NCI-H226 (cell line): ENCODE measurements around the gene BAZ1B.
"Not testable (repeated sequence)": the region's sequence is repeated elsewhere in the genome, so short reads cannot be mapped to it uniquely, and the experiment has no call there.

ENCODE experiments used
- DNase-seq: peaks from one replicate; pipeline ENCODE4 v3.0.0-alpha.2; 2015

Gene BAZ1B

DNA sequence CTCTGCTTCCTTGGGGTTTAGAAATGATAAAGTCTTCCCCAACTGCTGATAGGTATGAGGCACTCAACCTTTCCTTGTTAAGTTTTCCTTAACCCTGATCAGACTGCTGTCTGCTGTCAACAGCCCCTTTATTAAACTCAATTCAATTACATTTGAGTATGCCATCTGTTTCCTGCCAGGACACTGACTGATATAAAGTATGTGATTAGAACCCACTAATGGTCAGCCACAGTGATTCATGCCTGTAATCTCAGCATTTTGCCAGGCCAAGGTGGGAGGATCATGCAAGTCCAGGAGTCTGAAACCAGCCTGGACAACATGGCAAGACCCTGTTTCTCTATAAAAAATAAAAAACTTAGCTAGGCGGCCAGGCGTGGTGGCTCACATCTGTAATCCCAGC, 18.1 kb downstream of the BAZ1B start:
- DNase-seq = no peak

DNA sequence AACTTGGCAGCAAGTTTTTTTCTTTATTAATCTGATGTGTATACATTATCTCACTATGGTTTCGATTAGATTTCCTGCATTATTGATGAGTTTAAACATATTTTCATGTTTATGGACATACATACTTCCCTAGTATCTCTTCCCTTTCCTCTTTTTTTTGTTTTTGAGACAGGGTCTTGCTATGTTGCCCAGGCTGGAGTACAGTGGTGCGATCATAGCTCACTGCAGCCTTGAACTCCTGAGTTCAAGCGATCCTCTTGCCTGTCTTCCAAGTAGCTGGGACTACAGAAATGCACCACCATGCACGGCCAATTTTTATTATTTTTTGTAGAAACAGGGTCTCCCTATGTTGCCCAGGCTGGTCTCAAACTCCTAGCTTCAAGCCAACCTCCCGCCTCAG, 18.9 kb downstream of the BAZ1B start:
- no peak for DNase-seq

DNA sequence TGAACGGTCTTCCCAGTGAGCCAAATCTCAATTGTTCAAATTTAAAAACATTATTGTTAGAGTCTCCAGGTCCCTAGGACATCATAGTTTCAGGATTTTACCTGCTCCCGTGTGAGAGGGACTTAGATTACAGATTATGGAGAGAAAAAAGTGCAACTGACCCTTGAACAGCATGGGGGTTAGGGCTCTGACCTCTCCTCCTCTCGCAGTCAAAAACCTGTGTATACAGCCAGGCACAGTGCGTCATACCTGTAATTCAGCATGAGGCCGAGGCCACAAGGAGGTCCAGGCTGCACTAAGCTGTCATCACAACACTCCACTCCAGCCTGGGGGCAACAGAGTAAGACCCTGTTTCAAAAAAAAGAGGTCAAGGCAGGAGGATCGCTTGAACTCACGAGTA, 25.5 kb downstream of the BAZ1B start:
- DNase-seq = no peak

DNA sequence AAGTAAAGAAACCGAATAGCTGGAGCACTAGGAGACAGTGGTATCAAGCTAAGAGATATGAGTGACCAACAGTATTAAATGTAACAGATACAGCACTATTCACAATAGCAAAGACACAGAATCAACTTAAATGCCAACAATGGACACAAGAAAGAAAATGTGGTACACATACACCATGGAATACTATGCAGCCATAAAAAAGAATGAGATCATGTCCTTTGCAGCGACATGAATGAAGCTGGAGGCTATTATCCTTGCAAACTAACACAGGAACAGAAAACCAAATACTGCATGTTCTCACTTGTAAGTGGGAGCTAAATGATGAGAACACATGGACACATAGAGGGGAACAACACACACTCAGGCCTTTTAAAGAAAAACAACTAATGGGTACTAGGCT, 26.6 kb downstream of the BAZ1B start:
- not testable (repeated sequence) for DNase-seq

DNA sequence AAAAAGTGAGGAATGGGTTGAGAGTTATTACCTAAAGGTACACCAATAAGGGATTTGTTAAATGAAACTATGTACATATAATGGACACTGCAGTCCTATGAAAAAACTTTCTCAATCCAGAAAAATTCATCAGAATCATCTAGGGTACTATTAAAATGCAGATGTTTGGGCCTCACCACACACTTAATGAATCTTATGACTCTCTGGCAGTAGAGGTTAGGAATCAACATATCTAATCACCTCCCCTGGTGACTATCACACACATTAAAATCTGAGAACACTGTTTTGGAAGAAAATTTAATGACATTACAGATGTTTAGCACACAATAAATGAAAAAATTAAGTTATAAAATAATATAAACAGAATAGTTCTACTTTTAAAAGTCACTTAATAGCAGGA, 32.1 kb downstream of the BAZ1B start:
- no peak for DNase-seq

DNA sequence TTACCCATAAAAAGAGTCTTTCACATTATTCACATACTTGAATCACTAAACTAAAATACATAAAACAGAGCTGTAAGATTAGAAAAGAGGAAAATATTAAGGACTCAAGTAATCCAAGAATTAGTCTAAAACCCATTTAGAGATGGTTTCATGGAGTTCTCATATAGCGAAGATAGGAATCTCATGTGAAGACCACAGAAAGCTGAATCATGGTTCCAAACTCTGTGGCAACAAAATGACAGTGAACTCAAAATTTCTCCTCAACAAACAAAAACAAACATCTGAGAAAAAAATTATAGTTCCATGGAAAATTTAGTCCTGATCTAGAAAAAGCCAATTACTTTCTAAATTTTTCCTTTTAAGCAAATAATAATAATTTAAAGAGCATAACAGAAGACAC, 34.6 kb downstream of the BAZ1B start:
- DNase-seq = no peak

DNA sequence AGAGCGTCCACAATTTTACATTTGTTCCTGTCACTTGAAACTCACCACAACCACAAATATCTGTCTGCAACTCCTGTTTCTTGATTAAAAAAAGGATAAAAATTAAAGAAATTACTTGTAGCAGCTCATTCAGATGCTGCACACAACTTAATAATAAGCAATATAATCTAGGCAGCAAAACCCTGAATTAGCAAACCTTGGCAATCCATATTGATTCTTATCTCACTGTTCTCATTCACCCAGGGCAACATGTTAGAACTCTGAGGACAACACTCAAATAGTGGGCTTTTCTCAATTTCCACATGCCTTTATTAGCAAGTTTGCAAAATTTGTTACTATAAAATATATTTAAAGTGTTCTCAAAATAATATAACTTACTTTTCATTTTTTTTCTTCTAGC, 38.9 kb downstream of the BAZ1B start:
- no peak for DNase-seq

DNA sequence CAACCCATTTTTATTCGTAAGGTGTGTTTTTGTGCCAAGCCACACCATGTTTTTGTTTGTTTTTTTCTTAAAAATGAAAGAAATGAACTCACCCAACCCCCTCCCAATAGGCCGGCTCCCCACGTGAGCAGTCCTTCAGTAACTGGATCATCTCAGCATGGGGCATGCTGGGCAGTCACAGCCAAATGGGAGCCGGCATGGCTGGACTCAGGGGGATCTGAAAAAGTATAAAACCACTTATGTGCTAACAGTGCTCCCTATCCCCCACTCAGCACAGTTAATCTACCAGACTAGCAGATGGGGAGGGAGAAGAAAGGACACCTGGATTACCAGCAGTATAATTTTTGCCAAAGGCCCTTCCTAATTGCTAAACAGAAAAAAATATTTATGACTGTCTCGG, 39.3 kb downstream of the BAZ1B start:
- DNase-seq = no peak

DNA sequence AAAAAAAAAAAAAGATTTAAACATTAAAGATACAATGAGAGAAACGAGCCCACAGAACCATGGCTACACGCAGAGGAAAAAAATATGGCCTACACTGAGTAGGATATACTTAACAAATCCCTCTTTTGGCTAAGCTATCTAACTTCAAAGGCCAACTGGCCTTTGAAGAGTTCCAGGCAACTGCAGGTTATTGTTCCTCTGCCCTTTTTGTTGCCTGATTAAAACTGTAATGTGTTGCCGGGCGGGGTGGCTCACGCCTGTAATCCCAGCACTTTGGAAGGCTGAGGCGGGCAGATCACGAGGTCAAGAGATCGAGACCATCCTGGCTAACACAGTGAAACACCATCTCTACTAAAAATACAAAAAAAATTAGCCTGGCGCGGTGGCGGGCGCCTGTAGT, 40.6 kb downstream of the BAZ1B start:
- not testable (repeated sequence) for DNase-seq

DNA sequence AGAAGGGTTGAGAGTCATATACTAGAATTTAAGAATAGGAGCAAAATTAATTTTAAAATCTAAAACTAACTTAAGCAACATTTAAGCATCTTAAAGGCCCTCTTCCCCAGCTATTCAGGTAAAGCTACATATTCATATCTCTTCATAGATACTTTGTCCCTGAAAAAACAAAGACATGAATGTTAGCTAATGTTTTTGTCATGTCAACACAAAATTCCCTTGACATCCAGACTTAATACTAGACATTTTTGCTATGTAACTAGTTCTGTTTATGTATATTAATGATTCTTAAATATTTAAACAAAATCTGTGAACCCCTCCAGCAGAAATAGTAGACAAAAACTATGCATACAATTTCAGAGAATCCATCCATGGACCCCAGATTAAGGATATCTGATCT, 43.5 kb downstream of the BAZ1B start:
- no peak for DNase-seq

DNA sequence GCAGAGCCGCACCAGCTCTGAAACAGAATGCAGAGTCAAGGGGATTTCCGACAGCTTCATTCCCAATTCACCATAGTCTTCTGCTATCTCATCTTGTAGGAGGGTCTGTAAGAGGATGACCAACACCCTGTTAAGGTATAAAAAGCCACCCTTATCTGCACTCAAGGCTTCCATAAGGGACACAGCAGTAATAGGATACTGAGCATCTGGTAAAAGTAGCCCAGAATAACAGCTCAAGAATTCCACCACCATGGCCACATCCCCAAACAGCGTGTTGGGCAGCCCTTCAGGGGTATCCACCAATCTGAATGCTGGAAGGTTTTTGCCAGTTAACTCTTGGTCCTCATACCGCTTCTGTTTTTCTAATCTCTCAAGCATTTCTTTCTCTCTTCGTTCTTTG, 44.7 kb downstream of the BAZ1B start:
- no peak for DNase-seq

DNA sequence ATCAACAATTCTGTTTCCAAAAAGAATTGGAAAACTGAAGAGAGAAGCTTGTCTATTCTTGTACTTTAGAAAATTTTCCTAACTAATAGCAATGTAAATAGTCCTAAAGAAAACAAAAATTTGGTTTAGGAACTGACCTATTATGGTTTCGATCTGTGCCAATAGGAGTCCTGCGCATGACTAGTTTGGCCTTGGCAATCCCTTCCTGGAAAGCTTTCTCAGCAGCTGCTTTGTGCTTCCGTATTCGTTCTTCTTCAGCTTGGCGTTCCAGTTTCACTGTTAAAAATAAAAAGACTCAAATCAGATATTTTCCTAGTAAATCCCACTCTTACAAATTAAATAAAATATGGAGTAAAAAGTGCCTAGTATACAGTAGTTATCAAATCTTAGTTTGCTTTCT, 51.9 kb downstream of the BAZ1B start:
- DNase-seq = no peak

DNA sequence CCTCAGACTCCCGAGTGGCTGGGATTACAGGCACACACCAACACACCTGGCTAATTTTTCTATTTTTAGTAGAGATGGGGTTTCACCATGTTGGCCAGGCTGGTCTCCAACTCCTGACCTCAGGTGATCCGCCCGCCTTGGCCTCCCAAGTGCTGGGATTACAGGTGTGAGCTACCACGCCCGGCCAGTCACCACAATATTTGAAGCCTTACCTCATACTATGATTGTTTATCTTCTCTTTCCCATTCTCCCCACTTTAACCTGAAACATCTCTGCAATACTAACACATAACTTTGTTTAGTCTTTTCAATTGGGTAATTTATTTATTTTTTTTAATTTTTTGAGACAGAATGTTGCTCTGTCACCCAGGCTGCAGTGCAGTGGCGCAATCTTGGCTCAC, 55.0 kb downstream of the BAZ1B start:
- DNase-seq = not testable (repeated sequence)

DNA sequence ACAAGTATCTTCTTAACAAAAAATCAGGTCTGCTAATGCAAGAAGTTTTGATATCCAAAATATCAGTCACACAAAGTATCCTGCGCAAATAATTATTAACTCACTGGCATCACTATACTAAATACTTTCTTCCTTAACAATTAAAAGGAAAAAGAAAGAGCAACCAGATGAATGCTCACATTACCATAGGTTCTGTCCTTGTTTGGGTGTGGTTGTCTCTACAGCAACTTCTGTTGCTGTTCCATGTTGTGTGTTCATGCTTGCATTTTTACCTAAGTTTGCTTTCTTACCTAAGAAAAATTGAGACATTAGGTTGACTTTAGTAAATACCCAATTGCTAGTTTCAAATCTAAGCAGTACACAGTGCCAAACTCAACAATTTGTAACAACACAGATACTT, 56.0 kb downstream of the BAZ1B start:
- DNase-seq = no peak

DNA sequence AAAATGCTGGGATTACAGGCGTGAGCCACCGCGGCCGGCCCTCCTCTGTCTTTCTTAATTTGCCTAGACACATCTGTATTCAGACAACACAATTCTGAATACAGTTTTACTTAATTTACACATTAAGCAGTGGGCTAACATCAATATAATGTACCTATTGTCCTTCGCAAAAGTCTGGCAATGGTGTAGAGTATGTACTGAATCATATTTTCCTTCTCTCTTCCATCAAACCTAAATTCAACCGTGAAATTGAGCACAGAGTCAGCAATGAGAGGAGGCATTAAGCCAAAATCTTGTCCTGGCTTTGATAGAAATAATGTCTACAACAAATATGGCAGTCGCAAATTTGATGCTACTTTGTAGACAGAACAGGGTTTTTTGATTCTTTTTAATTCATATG, 58.1 kb downstream of the BAZ1B start:
- DNase-seq = no peak

DNA sequence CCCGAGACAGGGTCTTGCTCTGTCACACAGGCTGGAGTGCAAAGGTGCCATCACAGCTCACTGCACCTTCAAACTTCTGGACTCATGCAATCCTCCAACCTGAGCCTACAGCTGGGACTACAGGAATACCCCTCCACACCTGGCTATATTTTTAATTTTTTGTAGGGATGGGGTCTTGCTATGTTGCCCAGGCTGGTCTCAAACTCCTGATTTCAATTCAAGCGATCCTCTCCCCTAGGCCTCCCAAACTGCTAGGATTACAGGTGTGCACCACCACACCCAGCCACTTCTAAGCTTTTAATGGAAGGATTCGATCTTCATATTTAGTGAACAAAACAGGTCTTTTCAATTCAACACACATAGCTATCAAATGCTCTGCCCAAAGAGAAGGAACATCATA, 58.8 kb downstream of the BAZ1B start:
- no peak for DNase-seq

DNA sequence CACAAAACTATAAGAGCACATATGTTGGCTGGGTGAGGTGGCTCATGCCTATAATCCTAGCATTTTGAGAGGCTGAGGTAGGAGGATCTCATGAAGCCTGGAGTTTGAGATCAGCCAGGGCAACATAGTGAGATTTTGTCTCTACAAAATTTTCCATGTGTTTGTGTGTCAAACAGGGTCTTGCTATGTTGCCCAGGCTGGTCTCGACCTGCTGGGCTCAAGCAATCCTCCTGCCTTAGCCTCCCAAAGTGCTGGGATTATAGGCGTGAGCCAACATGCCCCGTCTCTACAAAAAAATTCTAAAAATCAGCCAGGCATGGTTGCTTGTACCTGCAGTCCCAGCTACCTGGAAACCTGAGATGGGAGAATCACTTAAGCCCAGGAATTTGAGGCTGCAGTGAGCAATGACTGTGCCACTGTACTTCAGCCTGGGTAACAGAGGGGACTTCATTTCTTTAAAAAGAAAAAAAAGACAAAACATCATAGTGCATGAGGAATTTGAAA, 60.3 kb downstream of the BAZ1B start:
- no peak for DNase-seq

DNA sequence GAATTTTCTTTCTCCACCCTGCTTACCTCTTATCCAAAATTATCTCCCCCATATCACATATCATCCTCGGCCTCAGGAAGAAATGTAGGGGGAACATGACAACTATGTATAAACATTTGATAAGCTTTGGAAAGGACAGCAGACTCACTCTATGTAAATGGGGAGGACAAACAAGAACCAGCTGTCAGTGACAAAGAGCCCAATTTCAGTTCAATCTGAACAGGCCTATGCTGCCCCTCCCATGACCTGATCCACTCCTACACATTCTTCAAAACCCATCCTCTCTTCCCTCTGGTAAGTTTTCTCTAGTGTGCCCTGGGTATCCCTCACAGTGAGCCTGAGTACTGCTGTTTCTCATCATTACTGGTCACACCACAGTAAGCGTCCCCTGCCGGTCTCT, 67.7 kb downstream of the BAZ1B start:
- peak; percentile 27 for DNase-seq

DNA sequence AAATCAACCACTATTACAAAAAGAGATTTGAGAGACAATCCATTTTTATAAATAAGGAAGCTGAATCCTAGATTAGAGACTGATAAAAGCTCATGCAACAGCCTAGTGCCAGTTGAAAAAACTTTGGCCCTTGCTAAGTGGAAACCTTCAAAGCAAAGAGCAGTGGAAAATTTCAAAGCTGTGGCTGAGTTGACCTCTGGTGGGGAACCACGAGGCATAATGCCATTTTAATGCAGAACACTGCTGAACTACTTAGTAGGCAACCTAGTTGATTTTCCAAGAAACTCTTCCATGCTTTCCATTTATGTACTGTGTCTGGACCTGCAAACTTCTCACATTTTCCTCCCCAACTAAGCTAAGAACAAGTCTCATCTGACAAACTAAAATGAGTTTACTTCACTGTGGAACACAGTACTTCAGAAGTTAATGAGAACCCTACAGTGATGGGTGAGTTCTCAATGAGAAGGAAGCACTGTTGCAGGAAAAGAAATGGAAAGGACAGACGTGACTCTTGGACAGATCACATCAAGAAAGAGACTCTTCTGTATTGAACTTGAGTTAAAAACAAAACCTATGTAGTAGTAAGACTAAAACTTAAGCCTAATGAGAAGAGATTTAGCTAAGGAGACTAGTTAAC, 69.0 kb downstream of the BAZ1B start:
- DNase-seq = no peak

DNA sequence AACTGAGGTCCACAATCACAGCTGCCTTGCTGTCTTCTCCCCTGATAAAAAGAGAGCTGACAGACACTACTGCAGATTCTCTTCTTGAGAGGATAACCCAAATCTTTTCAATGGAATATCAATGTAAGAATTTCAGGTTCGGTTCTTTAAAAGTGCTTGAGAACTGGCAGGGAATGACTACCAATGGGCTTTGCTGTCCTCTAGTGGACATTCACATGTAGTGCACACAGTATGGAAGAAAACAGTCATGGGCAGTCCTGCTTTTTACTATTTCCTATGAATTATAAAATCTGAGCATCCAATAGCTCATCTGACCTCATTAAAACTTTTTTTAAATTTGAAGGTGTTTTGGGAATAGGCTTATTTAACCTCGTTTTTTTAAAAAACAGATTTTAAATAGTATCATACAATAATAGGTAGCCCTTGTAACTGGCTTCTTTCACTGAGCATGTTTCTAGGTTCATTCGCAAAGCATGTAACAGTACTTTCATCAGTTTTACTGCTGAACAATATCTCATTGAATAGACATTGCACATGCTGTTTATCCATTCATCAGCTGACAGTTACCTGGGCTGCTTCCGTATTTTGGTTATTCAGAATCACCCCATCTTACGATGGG, 70.2 kb downstream of the BAZ1B start:
- DNase-seq = no peak

DNA sequence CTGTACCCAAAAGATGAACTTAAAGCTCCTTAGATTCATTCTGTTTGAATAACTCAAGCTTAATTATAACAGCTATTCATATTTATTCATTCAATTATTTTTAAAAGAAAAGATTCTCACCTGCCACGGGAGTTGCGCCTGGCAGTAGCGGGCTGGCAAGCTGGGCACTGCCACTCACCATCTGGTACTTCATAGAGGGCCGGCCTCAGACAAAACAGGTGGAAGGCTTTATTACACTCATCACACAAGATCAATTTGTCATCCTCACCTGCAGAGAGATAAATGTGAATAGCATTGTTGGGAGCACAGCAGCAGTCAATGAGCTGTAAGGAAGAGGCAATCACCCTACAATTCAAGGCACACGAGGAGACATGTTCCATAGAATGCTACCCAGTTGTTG, 72.7 kb downstream of the BAZ1B start:
- DNase-seq = no peak

DNA sequence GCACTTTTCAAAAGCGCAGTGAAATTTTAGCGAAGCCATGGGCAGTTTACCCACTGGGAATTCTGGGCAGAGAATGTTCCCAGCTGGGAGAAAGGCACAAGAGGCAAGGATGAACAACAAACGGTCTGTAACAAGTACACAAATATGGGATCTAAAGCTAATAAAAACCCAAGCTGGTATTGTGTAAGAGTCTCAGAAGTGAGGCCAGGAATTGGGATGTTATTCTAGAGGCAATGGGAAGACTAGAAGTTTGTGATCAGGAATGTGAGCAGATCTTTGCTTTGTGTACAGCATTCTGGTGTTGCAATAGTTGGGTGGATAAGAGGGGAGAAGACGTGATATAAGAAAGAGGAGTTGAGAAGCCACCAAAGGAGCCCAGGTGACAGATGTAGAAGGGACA, 73.5 kb downstream of the BAZ1B start:
- no peak for DNase-seq

DNA sequence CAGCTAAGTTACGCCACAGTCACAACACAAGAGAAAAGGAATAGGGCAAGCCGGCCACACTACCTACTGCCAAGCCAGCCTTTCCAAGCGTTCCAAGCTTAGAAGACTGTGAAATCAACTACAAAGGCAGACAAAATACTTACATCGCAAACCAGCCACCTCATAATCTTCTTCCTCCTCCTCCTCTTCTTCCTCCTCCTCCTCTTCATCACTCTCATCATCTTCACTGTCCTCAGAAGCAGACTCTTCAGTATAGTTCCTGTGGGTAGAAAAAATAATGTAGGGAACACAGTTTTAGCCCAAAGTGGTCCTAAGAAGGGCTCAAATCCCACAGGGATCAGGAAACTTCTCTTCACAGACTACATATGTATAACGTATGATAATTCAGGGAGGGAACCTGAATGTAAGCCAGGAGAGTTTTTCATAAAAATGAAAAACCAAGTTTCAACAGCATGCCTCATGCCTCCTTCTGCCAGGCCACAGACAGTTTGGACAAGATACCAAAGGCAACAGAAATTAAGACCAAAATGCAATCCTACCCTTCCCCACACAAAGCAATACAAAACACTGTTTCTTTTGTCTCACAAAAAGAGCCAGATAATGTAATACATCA, 74.9 kb downstream of the BAZ1B start:
- no peak for DNase-seq

DNA sequence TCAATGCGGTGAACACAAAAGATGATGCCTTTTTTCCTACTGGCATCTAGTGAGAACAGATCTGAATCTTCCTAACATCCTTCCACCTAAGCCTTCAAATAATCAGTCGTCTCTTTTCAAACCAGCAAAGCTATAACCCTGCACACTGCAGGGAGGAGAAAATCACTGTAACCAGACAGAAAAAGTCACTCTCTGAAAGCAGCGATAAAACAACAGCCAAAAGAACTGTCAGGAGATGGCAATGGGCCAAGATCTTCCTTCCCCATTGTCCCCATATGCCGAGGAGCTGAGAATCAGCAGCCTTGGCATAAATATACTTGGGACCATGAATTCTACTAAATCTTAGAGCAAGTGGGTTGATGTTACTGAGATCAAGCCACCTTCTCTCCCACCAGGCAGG, 75.4 kb downstream of the BAZ1B start:
- DNase-seq = no peak
